ENCODE measurements around the gene BMP8A. TPM values are rescaled to one million over a fixed set of nuclear protein-coding genes. Genes with fewer than 3 reads are reported as not detected.
"Not testable (repeated sequence)": the region's sequence is repeated elsewhere in the genome, so short reads cannot be mapped to it uniquely, and the experiment has no call there.

Gene BMP8A
- polyA plus RNA-seq, 1 donor (not counting 4 experiments of a cell fraction or from before 2014, with no cell fraction given), result not detected

GRCh38 chr1:39445573-39445972 lies 45.9 kb upstream of the BMP8A start:
- Histone ChIP-seq H3K79me2 (ENCODE audit: control insufficient read depth, insufficient read depth, low read length) (no peaks in the 10 kb centered on the region), H3K36me3 (ENCODE audit: control insufficient read depth in 2 of 2, extremely low read depth in 1 of 2, insufficient read depth in 2 of 2, low read length in 2 of 2) (peaks cover 40 to 43% of the 10 kb centered on the region in 2 experiments), H2AFZ (ENCODE audit: control insufficient read depth, low read length) (no peak overlapping the region), H3K9me1 (ENCODE audit: control insufficient read depth, extremely low read depth, insufficient read depth, low read length) (no peaks in the 10 kb centered on the region), H3K4me1 (ENCODE audit: control insufficient read depth, extremely low read depth, insufficient read depth, low read length) (no peaks in the 10 kb centered on the region), H3K9ac (ENCODE audit: control insufficient read depth, extremely low read depth, insufficient read depth, low read length) (no peak overlapping the region), H4K20me1 (ENCODE audit: control insufficient read depth, extremely low read depth, insufficient read depth, low read length) (no peaks in the 10 kb centered on the region), H3K27me3 (ENCODE audit: control insufficient read depth, extremely low read depth, insufficient read depth, low read length) (no peaks in the 10 kb centered on the region), H3K4me3 (ENCODE audit: control insufficient read depth in 2 of 3, extremely low read depth in 1 of 3, insufficient read depth in 2 of 3, low read depth in 1 of 3, low read length in 3 of 3) (no peak overlapping the region), H3K9me3 (ENCODE audit: control insufficient read depth, low read depth, low read length) (no peaks in the 10 kb centered on the region), H3K27ac (ENCODE audit: control insufficient read depth, insufficient read depth, low read length) (no peak overlapping the region), H3K4me2 (ENCODE audit: control insufficient read depth, extremely low read depth, insufficient read depth, low read depth, low read length) (no peak overlapping the region)
- dilution Hi-C loops (cut with MboI; ENCODE audit: extremely low pct_ligation_motif_present, low sequenced_read_pairs), result no loop called here
- FAIRE-seq (no peak), DNase-seq (ENCODE audit: low read depth, low spot score) (no peak)
- no peak for TF ChIP-seq CTCF (optimal IDR thresholded peaks at IDR 0.05 in 1 of 3, IDR thresholded peaks at IDR 0.05 in 1 of 3, conservative IDR thresholded peaks at IDR 0.05 in 1 of 3; ENCODE audit: extremely low read depth in 1 of 3, insufficient read depth in 2 of 3, low read length in 3 of 3)
- TF ChIP-seq EZH2 (IDR thresholded peaks at IDR 0.05; ENCODE audit: low read length), result no peak

GRCh38 chr1:39446986-39447567 lies 44.4 kb upstream of the BMP8A start:
- no peak for FAIRE-seq
- no peak overlapping the region for H2AFZ ChIP-seq (ENCODE audit: control insufficient read depth, low read length)
- H3K36me3 ChIP-seq (ENCODE audit: control insufficient read depth in 2 of 2, extremely low read depth in 1 of 2, insufficient read depth in 2 of 2, low read length in 2 of 2), result peaks cover 41 to 44% of the 10 kb centered on the region in 2 experiments
- H3K27ac ChIP-seq (ENCODE audit: control insufficient read depth, insufficient read depth, low read length), result no peak overlapping the region
- no peaks in the 10 kb centered on the region for H3K4me1 ChIP-seq (ENCODE audit: control insufficient read depth, extremely low read depth, insufficient read depth, low read length)
- TF ChIP-seq EZH2 (IDR thresholded peaks at IDR 0.05; ENCODE audit: low read length) (no peak), CTCF (optimal IDR thresholded peaks at IDR 0.05 in 1 of 3, IDR thresholded peaks at IDR 0.05 in 1 of 3, conservative IDR thresholded peaks at IDR 0.05 in 1 of 3; ENCODE audit: extremely low read depth in 1 of 3, insufficient read depth in 2 of 3, low read length in 3 of 3) (no peak)
- H3K4me3 ChIP-seq (ENCODE audit: control insufficient read depth in 2 of 3, extremely low read depth in 1 of 3, insufficient read depth in 2 of 3, low read depth in 1 of 3, low read length in 3 of 3), result no peak overlapping the region
- peaks cover 2% of the 10 kb centered on the region for H4K20me1 ChIP-seq (ENCODE audit: control insufficient read depth, extremely low read depth, insufficient read depth, low read length)
- no peak overlapping the region for H3K9ac ChIP-seq (ENCODE audit: control insufficient read depth, extremely low read depth, insufficient read depth, low read length)
- H3K27me3 ChIP-seq (ENCODE audit: control insufficient read depth, extremely low read depth, insufficient read depth, low read length), result no peaks in the 10 kb centered on the region
- no peaks in the 10 kb centered on the region for H3K9me3 ChIP-seq (ENCODE audit: control insufficient read depth, low read depth, low read length)
- H3K4me2 ChIP-seq (ENCODE audit: control insufficient read depth, extremely low read depth, insufficient read depth, low read depth, low read length), result no peak overlapping the region
- dilution Hi-C loops (cut with MboI; ENCODE audit: extremely low pct_ligation_motif_present, low sequenced_read_pairs), result no loop called here
- no peaks in the 10 kb centered on the region for H3K79me2 ChIP-seq (ENCODE audit: control insufficient read depth, insufficient read depth, low read length)
- DNase-seq (ENCODE audit: low read depth, low spot score), result no peak
- no peaks in the 10 kb centered on the region for H3K9me1 ChIP-seq (ENCODE audit: control insufficient read depth, extremely low read depth, insufficient read depth, low read length)

GRCh38 chr1:39450041-39450440 lies 41.4 kb upstream of the BMP8A start:
- H3K9ac ChIP-seq (ENCODE audit: control insufficient read depth, extremely low read depth, insufficient read depth, low read length); DNase-seq (ENCODE audit: low read depth, low spot score); H3K4me2 ChIP-seq (ENCODE audit: control insufficient read depth, extremely low read depth, insufficient read depth, low read depth, low read length); H3K9me1 ChIP-seq (ENCODE audit: control insufficient read depth, extremely low read depth, insufficient read depth, low read length); H4K20me1 ChIP-seq (ENCODE audit: control insufficient read depth, extremely low read depth, insufficient read depth, low read length); H3K4me1 ChIP-seq (ENCODE audit: control insufficient read depth, extremely low read depth, insufficient read depth, low read length); H3K27me3 ChIP-seq (ENCODE audit: control insufficient read depth, extremely low read depth, insufficient read depth, low read length); FAIRE-seq; H3K4me3 ChIP-seq (ENCODE audit: control insufficient read depth in 2 of 3, extremely low read depth in 1 of 3, insufficient read depth in 2 of 3, low read depth in 1 of 3, low read length in 3 of 3); H2AFZ ChIP-seq (ENCODE audit: control insufficient read depth, low read length); dilution Hi-C loops (cut with MboI; ENCODE audit: extremely low pct_ligation_motif_present, low sequenced_read_pairs); H3K9me3 ChIP-seq (ENCODE audit: control insufficient read depth, low read depth, low read length); H3K27ac ChIP-seq (ENCODE audit: control insufficient read depth, insufficient read depth, low read length); H3K79me2 ChIP-seq (ENCODE audit: control insufficient read depth, insufficient read depth, low read length): not testable (repeated sequence)
- H3K36me3 ChIP-seq (ENCODE audit: control insufficient read depth in 2 of 2, extremely low read depth in 1 of 2, insufficient read depth in 2 of 2, low read length in 2 of 2), result peaks cover 50 to 53% of the 10 kb centered on the region in 2 experiments

Measured in keratinocyte (primary cell).